Caco-2 (cell line): ENCODE results near the gene CDYL2. TPM values are rescaled to one million over a fixed set of nuclear protein-coding genes. Genes with fewer than 3 reads are reported as not detected.

Source experiments
- BruUV-seq: library from RNA; stranded (reverse); fragments of 400-500 nt; replicated peaks from 2 replicates; lab custom pipeline; 2021; lab: Mats Ljungman, UMichigan
- CTCF ChIA-PET: fragments of 300-600 bp; sonication (Branson Sonifier 250); formaldehyde crosslinking; loops from one replicate; lab custom pipeline; 2022; ENCODE audit warnings: antibody characterized with exemption; lab: Charles Lee
- POLR2A ChIA-PET: fragments of 300-600 bp; sonication (Branson Sonifier 250); formaldehyde crosslinking; loops from one replicate; lab custom pipeline; 2022; ENCODE audit warnings: antibody characterized with exemption; lab: Charles Lee
- DNase-seq, 2 experiments: peaks; one replicate each; pipeline versions ENCODE4 v3.0.0 to v3.0.0-alpha.2; 2020 to 2022
- H3K27me3 ChIP-seq: replicated peaks from 2 replicates; pipeline ENCODE4 v1.6.0; 2011; ENCODE audit warnings: low read length; ENCODE audit not compliant: control insufficient read depth, insufficient read depth
- H3K36me3 ChIP-seq: 2 replicates; pipeline ENCODE4 v1.5.1; 2011; ENCODE audit warnings: low read length; ENCODE audit not compliant: control insufficient read depth, insufficient read depth
- H3K4me1 ChIP-seq: fragments of 250-450 bp; sonication (Bioruptor Pico); 2 replicates; pipeline ENCODE4 v1.5.1; 2020; ENCODE audit warnings: mild to moderate bottlenecking
- H3K4me3 ChIP-seq: 2 replicates; pipeline ENCODE4 v1.5.1; 2011; ENCODE audit warnings: low read depth, mild to moderate bottlenecking, control low read depth, low read length
- H3K9me3 ChIP-seq: fragments of 250-450 bp; sonication (Bioruptor Pico); 2 replicates; pipeline ENCODE4 v1.5.1; 2020; ENCODE audit warnings: mild to moderate bottlenecking, moderate library complexity
- H3K27ac Mint-ChIP-seq: one replicate; pipeline ENCODE4 v1.8.0; 2022; ENCODE audit warnings: mixed read lengths; ENCODE audit not compliant: unreplicated experiment
- H3K27me3 Mint-ChIP-seq: one replicate; pipeline ENCODE4 v1.8.0; 2022; ENCODE audit warnings: mixed read lengths; ENCODE audit not compliant: insufficient read depth, unreplicated experiment
- H3K36me3 Mint-ChIP-seq: one replicate; pipeline ENCODE4 v1.8.0; 2022; ENCODE audit warnings: mild to moderate bottlenecking, mixed read lengths; ENCODE audit not compliant: insufficient read depth, unreplicated experiment
- H3K4me1 Mint-ChIP-seq: one replicate; pipeline ENCODE4 v1.8.0; 2022; ENCODE audit warnings: low read depth, mixed read lengths; ENCODE audit not compliant: unreplicated experiment
- H3K4me3 Mint-ChIP-seq: one replicate; pipeline ENCODE4 v1.8.0; 2022; ENCODE audit warnings: mild to moderate bottlenecking, moderate library complexity, mixed read lengths; ENCODE audit not compliant: unreplicated experiment
- H3K9me3 Mint-ChIP-seq: one replicate; pipeline ENCODE4 v1.8.0; 2022; ENCODE audit warnings: mixed read lengths; ENCODE audit not compliant: unreplicated experiment
- CTCF ChIP-seq, 2 experiments: fragments of 200-600 bp in 1 of 2; IDR thresholded peaks; 1 replicate in 1 of 2; 2 replicates in 1 of 2; pipeline versions ENCODE4 v1.5.1 to v1.8.0; 2011 to 2022; ENCODE audit warnings: antibody characterized with exemption in 1 of 2, control low read depth in 1 of 2, inconsistent platforms in 1 of 2, low read depth in 1 of 2, low read length in 1 of 2, mild to moderate bottlenecking in 1 of 2, moderate library complexity in 1 of 2; ENCODE audit not compliant: insufficient read depth in 1 of 2, severe bottlenecking in 1 of 2, unreplicated experiment in 1 of 2
- intact Hi-C: fragments of 100-400 bp; cut with micrococcal nuclease; formaldehyde crosslinking; loops from one replicate; pipeline ENCODE4 v1.10.0; 2022; ENCODE audit not compliant: unreplicated experiment
- total RNA-seq: library from RNA; stranded (reverse); gene quantifications from 2 replicates; pipeline ENCODE4 v1.2.3, GENCODE V29; 2022

The CDYL2 gene
- total RNA-seq, 1 experiment from 2014 or later = 1.8 TPM

GRCh38 chr16:80667251-80667560 lies 137.2 kb downstream of the CDYL2 start:
- Histone ChIP-seq H3K9me3 (no peaks in the 10 kb centered on the region), H3K36me3 (no peaks in the 10 kb centered on the region), H3K4me1 (no peaks in the 10 kb centered on the region), H3K4me3 (no peak overlapping the region), H3K27me3 (peaks cover 3% of the 10 kb centered on the region)
- BruUV-seq = no TSS peak
- no peak for TF ChIP-seq CTCF (IDR thresholded peaks at IDR 0.05; ENCODE audit: insufficient read depth in 1 of 2, low read depth in 1 of 2, low read length in 1 of 2, severe bottlenecking in 1 of 2, unreplicated experiment in 1 of 2)
- Mint-ChIP-seq H3K4me3 (no peak overlapping the region), H3K27me3 (peaks cover 18% of the 10 kb centered on the region), H3K4me1 (no peaks in the 10 kb centered on the region), H3K36me3 (no peaks in the 10 kb centered on the region), H3K27ac (no peak overlapping the region), H3K9me3 (no peaks in the 10 kb centered on the region)
- intact Hi-C loops = no loop called here
- no peak for DNase-seq
- ChIA-PET POLR2A (no interaction called here), CTCF (no interaction called here)

GRCh38 chr16:80666378-80667250 lies 137.8 kb downstream of the CDYL2 start:
- intact Hi-C loops = no loop called here
- no TSS peak for BruUV-seq

GRCh38 chr16:80665356-80665755 lies 139.0 kb downstream of the CDYL2 start:
- no peak overlapping the region for H3K27ac Mint-ChIP-seq
- peaks cover 3% of the 10 kb centered on the region for H3K27me3 ChIP-seq
- no peaks in the 10 kb centered on the region for H3K4me1 Mint-ChIP-seq
- H3K36me3 ChIP-seq = no peaks in the 10 kb centered on the region
- no peaks in the 10 kb centered on the region for H3K36me3 Mint-ChIP-seq
- intact Hi-C loops = no loop called here
- peaks cover 2% of the 10 kb centered on the region; the same call in 1 of the 2 replicates for H3K9me3 ChIP-seq
- DNase-seq = no peak
- H3K4me3 Mint-ChIP-seq = no peak overlapping the region
- no peak overlapping the region for H3K4me3 ChIP-seq
- ChIA-PET CTCF (no interaction called here), POLR2A (no interaction called here)
- BruUV-seq = no TSS peak
- peaks cover 6% of the 10 kb centered on the region for H3K9me3 Mint-ChIP-seq
- no peaks in the 10 kb centered on the region for H3K4me1 ChIP-seq
- TF ChIP-seq CTCF (IDR thresholded peaks at IDR 0.05; ENCODE audit: insufficient read depth in 1 of 2, low read depth in 1 of 2, low read length in 1 of 2, severe bottlenecking in 1 of 2, unreplicated experiment in 1 of 2) = no peak
- peaks cover 14% of the 10 kb centered on the region for H3K27me3 Mint-ChIP-seq

More at GRCh38 chr16:80666378-80667250, 137.8 kb downstream of the CDYL2 start:
- Mint-ChIP-seq H3K4me1 (no peaks in the 10 kb centered on the region), H3K27ac (no peak overlapping the region), H3K36me3 (no peaks in the 10 kb centered on the region), H3K4me3 (no peak overlapping the region), H3K27me3 (peaks cover 18% of the 10 kb centered on the region), H3K9me3 (no peaks in the 10 kb centered on the region)
- no peak for TF ChIP-seq CTCF (IDR thresholded peaks at IDR 0.05; ENCODE audit: insufficient read depth in 1 of 2, low read depth in 1 of 2, low read length in 1 of 2, severe bottlenecking in 1 of 2, unreplicated experiment in 1 of 2)
- peaks cover 3% of the 10 kb centered on the region for H3K27me3 ChIP-seq
- no peaks in the 10 kb centered on the region for H3K4me1 ChIP-seq
- no peak overlapping the region for H3K4me3 ChIP-seq
- H3K9me3 ChIP-seq = no peaks in the 10 kb centered on the region
- no peak for DNase-seq
- ChIA-PET POLR2A (no interaction called here), CTCF (no interaction called here)
- no peaks in the 10 kb centered on the region for H3K36me3 ChIP-seq
